ENCODE data around the gene CD33.

The CD33 gene

GRCh38 chr19:51253088-51253806 lies 28.4 kb downstream of the CD33 start:
- Histone ChIP-seq H3K4me2 (ENCODE audit: low read depth, low read length, poor library complexity, severe bottlenecking) (no peak overlapping the region), H3F3A (ENCODE audit: low read depth) (no peaks in the 10 kb centered on the region), H3K4me3 (ENCODE audit: low read length, poor library complexity, severe bottlenecking) (no peak overlapping the region), H3K79me2 (ENCODE audit: insufficient read depth, low read length) (no peaks in the 10 kb centered on the region), H3K9ac (ENCODE audit: low read depth, low read length, poor library complexity, severe bottlenecking) (no peak overlapping the region), H3K9me2 (replicated peaks; ENCODE audit: low read depth, low read length) (no peaks in the 10 kb centered on the region), H3K36me3 (ENCODE audit: insufficient read depth, low read length) (no peaks in the 10 kb centered on the region), H3K9me3 (ENCODE audit: insufficient read depth, low read depth, low read length) (no peaks in the 10 kb centered on the region), H2AFZ (ENCODE audit: low read length) (no peak overlapping the region), H3K27me3 (ENCODE audit: insufficient read depth, low read length, poor library complexity, severe bottlenecking) (no peaks in the 10 kb centered on the region), H3K4me1 (ENCODE audit: insufficient read depth, low read length, poor library complexity, severe bottlenecking) (no peaks in the 10 kb centered on the region), H4K20me1 (ENCODE audit: insufficient read depth, low read length, poor library complexity, severe bottlenecking) (no peaks in the 10 kb centered on the region)
- TF ChIP-seq EZH2phosphoT487 (IDR thresholded peaks at IDR 0.05; ENCODE audit: borderline replicate concordance) (no peak), CTCF (conservative IDR thresholded peaks at IDR 0.05; ENCODE audit: low read length) (no peak)

- Histone ChIP-seq H2AFZ (ENCODE audit: low read length) (no peak overlapping the region), H4K20me1 (ENCODE audit: insufficient read depth, low read length, poor library complexity, severe bottlenecking) (no peaks in the 10 kb centered on the region), H3K79me2 (ENCODE audit: insufficient read depth, low read length) (no peaks in the 10 kb centered on the region), H3F3A (ENCODE audit: low read depth) (no peaks in the 10 kb centered on the region), H3K27me3 (ENCODE audit: insufficient read depth, low read length, poor library complexity, severe bottlenecking) (no peaks in the 10 kb centered on the region), H3K4me2 (ENCODE audit: low read depth, low read length, poor library complexity, severe bottlenecking) (no peak overlapping the region), H3K9ac (ENCODE audit: low read depth, low read length, poor library complexity, severe bottlenecking) (no peak overlapping the region), H3K9me2 (replicated peaks; ENCODE audit: low read depth, low read length) (no peaks in the 10 kb centered on the region), H3K4me3 (ENCODE audit: low read length, poor library complexity, severe bottlenecking) (no peak overlapping the region), H3K4me1 (ENCODE audit: insufficient read depth, low read length, poor library complexity, severe bottlenecking) (no peaks in the 10 kb centered on the region), H3K9me3 (ENCODE audit: insufficient read depth, low read depth, low read length) (no peaks in the 10 kb centered on the region), H3K36me3 (ENCODE audit: insufficient read depth, low read length) (no peaks in the 10 kb centered on the region)
- TF ChIP-seq EZH2phosphoT487 (IDR thresholded peaks at IDR 0.05; ENCODE audit: borderline replicate concordance) (no peak), CTCF (conservative IDR thresholded peaks at IDR 0.05; ENCODE audit: low read length) (no peak)
Observed at GRCh38 chr19:51256155-51256625, 31.3 kb downstream of the CD33 start.

GRCh38 chr19:51257471-51257870 lies 32.6 kb downstream of the CD33 start:
- H4K20me1 ChIP-seq (ENCODE audit: insufficient read depth, low read length, poor library complexity, severe bottlenecking): no peaks in the 10 kb centered on the region
- no peak overlapping the region for H2AFZ ChIP-seq (ENCODE audit: low read length)
- H3K4me2 ChIP-seq (ENCODE audit: low read depth, low read length, poor library complexity, severe bottlenecking): no peak overlapping the region
- no peaks in the 10 kb centered on the region for H3K79me2 ChIP-seq (ENCODE audit: insufficient read depth, low read length)
- H3K4me1 ChIP-seq (ENCODE audit: insufficient read depth, low read length, poor library complexity, severe bottlenecking): no peaks in the 10 kb centered on the region
- H3F3A ChIP-seq (ENCODE audit: low read depth): no peaks in the 10 kb centered on the region
- H3K4me3 ChIP-seq (ENCODE audit: low read length, poor library complexity, severe bottlenecking): no peak overlapping the region
- no peaks in the 10 kb centered on the region for H3K9me2 ChIP-seq (replicated peaks; ENCODE audit: low read depth, low read length)
- no peaks in the 10 kb centered on the region for H3K36me3 ChIP-seq (ENCODE audit: insufficient read depth, low read length)
- no peaks in the 10 kb centered on the region for H3K9me3 ChIP-seq (ENCODE audit: insufficient read depth, low read depth, low read length)
- TF ChIP-seq EZH2phosphoT487 (IDR thresholded peaks at IDR 0.05; ENCODE audit: borderline replicate concordance): no peak
- no peak for TF ChIP-seq CTCF (conservative IDR thresholded peaks at IDR 0.05; ENCODE audit: low read length)
- H3K9ac ChIP-seq (ENCODE audit: low read depth, low read length, poor library complexity, severe bottlenecking): no peak overlapping the region
- H3K27me3 ChIP-seq (ENCODE audit: insufficient read depth, low read length, poor library complexity, severe bottlenecking): no peaks in the 10 kb centered on the region
